ENCODE data around the gene C1orf122.

The C1orf122 gene

DNA sequence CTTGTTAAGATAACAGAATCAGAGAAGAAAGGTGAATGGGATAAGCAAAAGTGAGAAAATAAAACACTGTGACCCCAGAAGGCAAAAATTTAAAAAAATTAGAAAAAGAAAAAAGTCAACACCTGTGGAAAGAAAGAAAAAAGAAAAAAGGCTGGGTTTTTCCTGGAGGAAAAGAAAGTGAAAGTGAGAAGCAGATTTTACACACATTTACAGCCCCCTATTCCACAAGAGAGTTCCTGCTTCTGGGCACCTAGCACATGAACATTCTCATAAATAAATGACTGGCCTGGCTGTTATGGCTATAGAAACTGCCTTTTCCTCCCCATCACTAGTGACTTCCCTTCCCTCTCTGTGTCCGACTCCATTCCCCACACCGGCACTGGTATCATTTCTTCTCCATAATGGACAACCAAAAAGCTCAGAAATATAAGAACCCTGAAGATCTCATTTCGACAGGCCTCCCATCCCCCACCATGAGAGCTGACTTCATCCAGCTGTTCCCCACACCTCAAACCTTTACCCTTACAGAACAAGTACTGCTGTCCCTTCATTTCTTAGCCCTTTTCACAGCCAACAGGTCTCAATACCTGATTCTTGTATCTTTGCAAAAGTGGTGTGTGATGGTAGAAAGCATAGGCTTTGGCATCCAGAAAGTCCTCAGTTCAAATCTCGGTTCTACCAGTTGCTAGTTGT lies 39.2 kb downstream of the C1orf122 start:
- DNase-seq: no peak

- DNase-seq: no peak
Observed at GRCh38 chr1:37849480-37849879, 41.9 kb downstream of the C1orf122 start.

DNA sequence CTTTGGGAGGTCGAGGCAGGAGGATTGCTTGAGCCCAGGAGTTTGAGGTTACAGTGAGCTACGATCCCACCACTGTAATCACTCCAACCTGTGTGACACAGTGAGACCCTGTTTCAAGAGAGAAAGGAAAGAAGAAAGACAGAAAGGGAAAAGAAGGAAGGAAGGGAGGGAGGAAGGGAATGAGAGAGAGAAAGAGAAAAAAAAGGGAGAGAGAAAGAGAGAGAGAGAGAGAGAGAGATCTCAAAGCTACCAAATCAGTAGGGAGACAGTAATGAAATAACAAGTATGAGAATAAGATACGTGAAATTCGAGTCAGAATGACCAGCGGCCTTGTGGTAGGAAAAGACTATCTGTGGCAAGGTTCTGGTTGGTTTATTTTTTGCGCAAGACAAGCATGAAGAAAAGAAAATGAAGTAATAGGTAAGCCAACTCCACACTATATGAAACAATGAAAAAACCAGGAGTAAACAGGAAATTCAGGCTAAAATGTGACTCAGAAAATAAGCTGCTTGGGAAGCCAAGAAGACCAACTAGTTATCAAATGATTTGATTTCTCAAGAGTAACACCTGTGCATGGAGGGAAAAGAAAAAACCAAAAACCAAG lies 42.9 kb downstream of the C1orf122 start:
- no peak for DNase-seq

GRCh38 chr1:37851262-37851661 lies 43.7 kb downstream of the C1orf122 start:
- no peak for DNase-seq

DNA sequence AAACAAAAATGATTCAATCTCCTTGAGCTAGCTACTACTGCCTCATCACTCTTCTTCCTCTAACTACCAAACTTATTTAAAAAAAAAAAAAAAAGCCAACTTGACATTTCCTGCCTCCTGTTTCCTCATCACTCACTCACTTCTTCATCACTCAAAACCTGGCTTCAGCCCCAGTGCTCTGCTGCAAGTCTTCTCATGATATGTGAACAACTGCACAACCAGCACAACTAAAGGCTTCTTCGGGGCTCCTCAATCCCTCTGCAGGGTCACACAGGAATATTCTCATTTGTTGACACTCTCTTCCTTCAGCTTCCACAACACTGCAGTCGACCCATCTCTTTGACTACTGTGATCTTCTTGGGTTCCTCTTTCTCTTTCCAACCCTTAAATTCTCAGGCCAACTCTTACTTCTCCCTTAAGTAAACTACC lies 44.2 kb downstream of the C1orf122 start:
- DNase-seq: no peak

- no peak for DNase-seq
Observed at GRCh38 chr1:37853157-37853556, 45.6 kb downstream of the C1orf122 start.

DNA sequence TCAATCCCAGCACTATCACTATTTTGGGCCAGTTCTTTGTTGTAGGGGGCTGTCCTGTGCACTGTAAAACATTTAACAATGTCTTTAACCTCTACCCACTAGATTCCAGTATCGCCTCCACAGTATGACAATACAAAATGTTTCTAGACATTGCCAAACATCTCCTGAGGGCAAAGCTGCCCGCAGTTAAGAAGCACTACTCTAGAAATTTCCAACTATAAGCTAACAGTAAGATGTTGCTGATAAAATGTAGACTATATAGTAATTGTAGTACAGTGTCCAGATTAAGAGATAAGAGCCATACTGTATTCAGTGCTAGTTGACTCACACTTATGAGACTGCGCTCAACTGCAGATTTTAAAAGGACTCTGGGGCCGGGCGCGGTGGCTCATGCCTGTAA lies 46.8 kb downstream of the C1orf122 start:
- DNase-seq: no peak
